ELF-1 (cell line): Measurements from ENCODE around the gene NRP1.

ENCODE experiments used
- DNase-seq: peaks from one replicate; pipeline ENCODE4 v3.0.0-alpha.2; 2016; ENCODE audit warnings: low read depth, low spot score

The NRP1 gene

DNA sequence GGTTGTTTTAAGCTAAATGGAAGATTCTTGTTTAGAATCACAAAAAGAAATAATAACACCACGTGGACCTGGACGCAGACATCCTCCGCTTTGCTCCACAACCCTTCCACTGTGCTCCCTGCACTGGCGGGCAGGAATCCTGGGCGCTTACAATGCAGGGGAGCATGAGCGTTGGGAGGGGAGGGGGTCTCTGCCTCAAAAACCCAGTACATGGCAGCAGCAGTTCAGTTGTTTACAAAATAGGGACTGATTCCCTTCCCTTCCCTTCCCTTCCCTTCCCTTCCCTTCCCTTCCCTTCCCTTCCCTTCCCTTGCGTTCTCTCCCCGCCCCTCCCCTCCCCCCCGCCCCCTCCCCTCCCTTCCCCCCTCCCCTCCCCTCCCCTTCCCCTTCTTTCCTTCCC, 206.8 kb downstream of the NRP1 start:
- no peak for DNase-seq
